ENCODE data around the gene TSPAN9. TPM values are rescaled to one million over a fixed set of nuclear protein-coding genes. Genes with fewer than 3 reads are reported as not detected.

TSPAN9 gene
- total RNA-seq, 1 experiment from 2014 or later: 9.8 TPM

GRCh38 chr12:3332188-3332587 is 255.0 kb downstream of the TSPAN9 start:
- no peak for DNase-seq (ENCODE audit: low read depth)

DNA sequence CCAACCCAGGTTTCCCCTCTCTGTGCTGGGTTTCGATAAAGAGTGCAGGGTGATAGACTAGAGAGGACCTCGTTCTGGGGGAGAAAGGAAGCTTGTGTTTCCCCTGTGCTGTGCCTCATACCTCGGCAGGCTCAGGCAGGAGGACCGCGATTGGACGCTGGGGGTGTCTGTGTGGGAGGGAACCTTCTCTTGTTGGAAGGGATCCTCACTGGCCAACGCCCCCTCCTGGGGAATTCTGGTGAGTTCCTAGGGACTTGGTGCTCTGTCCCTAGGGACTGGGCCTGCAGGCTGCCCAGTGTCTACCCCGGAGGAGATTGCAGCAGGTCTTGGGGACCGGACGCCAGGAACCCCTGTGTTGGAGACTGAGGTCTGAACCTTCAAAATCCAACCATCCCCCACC is 256.4 kb downstream of the TSPAN9 start:
- DNase-seq (ENCODE audit: low read depth): peak; percentile 51

GRCh38 chr12:3333991-3334391 is 256.8 kb downstream of the TSPAN9 start:
- no peak for DNase-seq (ENCODE audit: low read depth)

- DNase-seq (ENCODE audit: low read depth): no peak
Measured at GRCh38 chr12:3335078-3335487, 257.9 kb downstream of the TSPAN9 start.

Other genes with a start within 250 kb of the TSPAN9 start
- gene NRIP2, start 242.3 kb upstream of the TSPAN9 start, total RNA-seq (2014; rRNA removed; shearing (Covaris generic)): not detected in 2 replicates
- gene TEX52, start 220.3 kb upstream of the TSPAN9 start, total RNA-seq (2014; rRNA removed; shearing (Covaris generic)): not detected in 2 replicates
- gene FOXM1, start 200.2 kb upstream of the TSPAN9 start, total RNA-seq (2014; rRNA removed; shearing (Covaris generic)): 33.4 and 38.8 TPM in 2 replicates
- 58.6 and 93.1 TPM in 2 replicates for gene RHNO1, start 200.2 kb upstream of the TSPAN9 start, total RNA-seq (2014; rRNA removed; shearing (Covaris generic))
- 24.5 and 28.5 TPM in 2 replicates for gene TULP3, start 186.5 kb upstream of the TSPAN9 start, total RNA-seq (2014; rRNA removed; shearing (Covaris generic))
- gene TEAD4, start 118.0 kb upstream of the TSPAN9 start, total RNA-seq (2014; rRNA removed; shearing (Covaris generic)): 18.4 and 27.3 TPM in 2 replicates

Data from Daoy (cell line).